Measurements from ENCODE around the gene GLIPR1.
"Not testable (repeated sequence)": the region's sequence is repeated elsewhere in the genome, so short reads cannot be mapped to it uniquely, and the experiment has no call there.

GLIPR1 gene

DNA sequence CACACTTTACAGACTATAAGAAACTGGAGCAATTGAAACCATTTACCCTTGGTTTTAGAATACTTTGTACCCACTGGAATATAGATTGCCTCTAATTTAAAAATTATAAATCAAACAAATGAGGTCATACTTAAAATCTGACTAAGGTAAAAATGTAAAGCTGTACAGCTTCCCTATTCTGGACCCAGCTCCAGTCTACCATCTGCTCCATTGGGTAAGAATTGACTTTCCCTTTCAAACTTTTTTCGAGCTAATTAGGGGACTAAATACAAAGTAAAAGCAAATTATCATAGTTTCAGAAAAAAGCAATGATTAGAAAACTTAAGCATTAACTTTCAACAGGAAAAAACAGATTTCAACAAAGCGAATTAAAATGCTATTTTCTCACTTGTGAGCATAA is 26.5 kb downstream of the GLIPR1 start:
- peaks cover 15% of the 10 kb centered on the region for H3K4me1 ChIP-seq (ENCODE audit: low read length)
- H2AFZ ChIP-seq (ENCODE audit: low read depth, low read length) = no peak overlapping the region
- peaks cover 37% of the 10 kb centered on the region for H3K36me3 ChIP-seq (replicated peaks; ENCODE audit: low read depth, low read length)
- no peak for TF ChIP-seq CTCF (IDR thresholded peaks at IDR 0.05; ENCODE audit: low read depth, low read length)
- no peak for TF ChIP-seq EZH2phosphoT487 (IDR thresholded peaks at IDR 0.05; ENCODE audit: low read depth)
- no peaks in the 10 kb centered on the region for H3K27me3 ChIP-seq (ENCODE audit: low read depth, low read length)
- H3K79me2 ChIP-seq (ENCODE audit: low read length) = peaks cover 56% of the 10 kb centered on the region
- no peak overlapping the region for H3K4me3 ChIP-seq (ENCODE audit: low read length)
- no peak overlapping the region for H3K4me2 ChIP-seq (ENCODE audit: low read length)
- no peak overlapping the region for H3K9ac ChIP-seq (ENCODE audit: low read length)
- no peaks in the 10 kb centered on the region for H4K20me1 ChIP-seq (ENCODE audit: insufficient read depth, low read length)
- H3K27ac ChIP-seq (ENCODE audit: low read length) = no peak overlapping the region
- no peaks in the 10 kb centered on the region for H3K9me3 ChIP-seq (ENCODE audit: insufficient read depth, low read length)

GRCh38 chr12:75508159-75508558 is 27.6 kb downstream of the GLIPR1 start:
- H3K27me3 ChIP-seq (ENCODE audit: low read depth, low read length) = no peaks in the 10 kb centered on the region
- H3K4me3 ChIP-seq (ENCODE audit: low read length) = no peak overlapping the region
- no peak for TF ChIP-seq CTCF (IDR thresholded peaks at IDR 0.05; ENCODE audit: low read depth, low read length)
- TF ChIP-seq EZH2phosphoT487 (IDR thresholded peaks at IDR 0.05; ENCODE audit: low read depth) = no peak
- no peaks in the 10 kb centered on the region for H3K9me3 ChIP-seq (ENCODE audit: insufficient read depth, low read length)
- H3K79me2 ChIP-seq (ENCODE audit: low read length) = peaks cover 56% of the 10 kb centered on the region
- peaks cover 28% of the 10 kb centered on the region for H3K36me3 ChIP-seq (replicated peaks; ENCODE audit: low read depth, low read length)
- H3K27ac ChIP-seq (ENCODE audit: low read length) = no peak overlapping the region
- no peaks in the 10 kb centered on the region for H4K20me1 ChIP-seq (ENCODE audit: insufficient read depth, low read length)
- H3K9ac ChIP-seq (ENCODE audit: low read length) = no peak overlapping the region
- H3K4me2 ChIP-seq (ENCODE audit: low read length) = no peak overlapping the region
- H2AFZ ChIP-seq (ENCODE audit: low read depth, low read length) = no peak overlapping the region
- H3K4me1 ChIP-seq (ENCODE audit: low read length) = peaks cover 18% of the 10 kb centered on the region

GRCh38 chr12:75509621-75510020 is 29.1 kb downstream of the GLIPR1 start:
- peaks cover 56% of the 10 kb centered on the region for H3K79me2 ChIP-seq (ENCODE audit: low read length)
- 0 out of 2 replicates have a peak overlapping the region, but pooled peaks have one; percentile 91 for H3K9ac ChIP-seq (ENCODE audit: low read length)
- H3K4me3 ChIP-seq (ENCODE audit: low read length) = peak overlapping the region; percentile 99
- no peaks in the 10 kb centered on the region for H3K9me3 ChIP-seq (ENCODE audit: insufficient read depth, low read length)
- H4K20me1 ChIP-seq (ENCODE audit: insufficient read depth, low read length) = no peaks in the 10 kb centered on the region
- no peak overlapping the region for H2AFZ ChIP-seq (ENCODE audit: low read depth, low read length)
- no peak for TF ChIP-seq EZH2phosphoT487 (IDR thresholded peaks at IDR 0.05; ENCODE audit: low read depth)
- no peak for TF ChIP-seq CTCF (IDR thresholded peaks at IDR 0.05; ENCODE audit: low read depth, low read length)
- peak overlapping the region; percentile 92 for H3K4me2 ChIP-seq (ENCODE audit: low read length)
- peaks cover 14% of the 10 kb centered on the region for H3K36me3 ChIP-seq (replicated peaks; ENCODE audit: low read depth, low read length)
- peaks cover 18% of the 10 kb centered on the region for H3K4me1 ChIP-seq (ENCODE audit: low read length)
- no peaks in the 10 kb centered on the region for H3K27me3 ChIP-seq (ENCODE audit: low read depth, low read length)
- H3K27ac ChIP-seq (ENCODE audit: low read length) = no peak overlapping the region

GRCh38 chr12:75511116-75512048 is 30.8 kb downstream of the GLIPR1 start, which contains the start of gene KRR1:
Gene KRR1, minus strand, starts transcription at chr12:75511609. Its CDS starts 12 bp downstream, at chr12:75511597.
- Histone ChIP-seq H3K9me3 (ENCODE audit: insufficient read depth, low read length) (no peaks in the 10 kb centered on the region), H2AFZ (ENCODE audit: low read depth, low read length) (peak within 1 kb of the TSS; percentile 97), H3K9ac (ENCODE audit: low read length) (peak within 1 kb of the TSS; percentile 91), H4K20me1 (ENCODE audit: insufficient read depth, low read length) (no peaks in the 10 kb centered on the region), H3K27me3 (ENCODE audit: low read depth, low read length) (no peaks in the 10 kb centered on the region), H3K79me2 (ENCODE audit: low read length) (peaks cover 51% of the 10 kb centered on the region), H3K27ac (ENCODE audit: low read length) (peak within 1 kb of the TSS; percentile 55), H3K4me3 (ENCODE audit: low read length) (peak within 1 kb of the TSS; percentile 99), H3K36me3 (replicated peaks; ENCODE audit: low read depth, low read length) (peaks cover 11% of the 10 kb centered on the region), H3K4me2 (ENCODE audit: low read length) (peak within 1 kb of the TSS; percentile 92), H3K4me1 (ENCODE audit: low read length) (peaks cover 18% of the 10 kb centered on the region)
- TF ChIP-seq CTCF (IDR thresholded peaks at IDR 0.05; ENCODE audit: low read depth, low read length) = no peak
- no peak for TF ChIP-seq EZH2phosphoT487 (IDR thresholded peaks at IDR 0.05; ENCODE audit: low read depth)

GRCh38 chr12:75521224-75521623 is 40.7 kb downstream of the GLIPR1 start:
- not testable (repeated sequence) for H4K20me1 ChIP-seq (ENCODE audit: insufficient read depth, low read length); H3K4me1 ChIP-seq (ENCODE audit: low read length); H3K4me3 ChIP-seq (ENCODE audit: low read length); H3K9ac ChIP-seq (ENCODE audit: low read length); H3K4me2 ChIP-seq (ENCODE audit: low read length); H3K36me3 ChIP-seq (replicated peaks; ENCODE audit: low read depth, low read length); H3K27ac ChIP-seq (ENCODE audit: low read length); H2AFZ ChIP-seq (ENCODE audit: low read depth, low read length); H3K79me2 ChIP-seq (ENCODE audit: low read length); H3K27me3 ChIP-seq (ENCODE audit: low read depth, low read length); H3K9me3 ChIP-seq (ENCODE audit: insufficient read depth, low read length)

DNA sequence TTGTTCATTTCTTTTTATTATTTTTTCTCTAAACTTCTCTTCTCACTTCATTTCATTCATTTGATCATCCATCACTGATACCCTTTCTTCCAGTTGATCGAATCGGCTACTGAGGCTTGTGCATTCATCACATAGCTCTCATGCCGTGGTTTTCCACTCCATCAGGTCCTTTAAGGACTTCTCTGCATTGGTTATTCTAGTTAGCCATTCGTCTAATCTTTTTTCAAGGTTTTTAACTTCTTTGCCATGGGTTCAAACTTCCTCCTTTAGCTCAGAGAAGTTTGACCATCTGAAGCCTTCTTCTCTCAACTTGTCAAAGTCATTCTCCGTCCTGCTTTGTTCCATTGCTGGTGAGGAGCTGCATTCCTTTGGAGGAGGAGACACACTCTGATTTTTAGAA is 41.6 kb downstream of the GLIPR1 start:
- H3K9me3 ChIP-seq (ENCODE audit: insufficient read depth, low read length); H3K36me3 ChIP-seq (replicated peaks; ENCODE audit: low read depth, low read length); H3K9ac ChIP-seq (ENCODE audit: low read length); H3K4me2 ChIP-seq (ENCODE audit: low read length); H3K4me1 ChIP-seq (ENCODE audit: low read length); H3K27me3 ChIP-seq (ENCODE audit: low read depth, low read length); H2AFZ ChIP-seq (ENCODE audit: low read depth, low read length); H3K79me2 ChIP-seq (ENCODE audit: low read length); H4K20me1 ChIP-seq (ENCODE audit: insufficient read depth, low read length); H3K4me3 ChIP-seq (ENCODE audit: low read length); H3K27ac ChIP-seq (ENCODE audit: low read length): not testable (repeated sequence)
